GM10248 (cell line): ENCODE results near the gene ARHGEF12.
A peak's percentile ranks its signal among the peaks of the same experiment; 100 is the strongest.

Experiments used
- CTCF ChIA-PET: fragments of 300-600 bp; sonication (Branson Sonifier 250); formaldehyde crosslinking; extraction: SDS; loops from one replicate; lab custom pipeline; 2021; ENCODE audit warnings: antibody characterized with exemption; lab: Yijun Ruan, JAX
- POLR2A ChIA-PET: fragments of 350-650 bp; sonication (Branson Sonifier 250); formaldehyde crosslinking; extraction: SDS; loops from one replicate; lab custom pipeline; 2020; ENCODE audit warnings: antibody characterized with exemption; lab: Yijun Ruan, JAX
- DNase-seq: peaks from one replicate; pipeline ENCODE4 v3.0.0; 2012; ENCODE audit errors: extremely low spot score
- CTCF ChIP-seq: IDR thresholded peaks from 2 replicates; pipeline ENCODE4 v1.5.1; 2012; ENCODE audit warnings: mild to moderate bottlenecking, low read depth; ENCODE audit errors: extremely low read depth, missing control alignments, control extremely low read depth

ARHGEF12 gene

GRCh38 chr11:120295099-120295498, 41.1 kb upstream of the ARHGEF12 start:
- ChIA-PET CTCF (interaction anchor here (1.2 to 18.0 kb wide), 2 partner anchors 8 to 55 kb away, joined by 12 to 792 read pairs; partner anchors contain the start of gene POU2F3), POLR2A (no interaction called here)
- no peak for DNase-seq
- no peak for TF ChIP-seq CTCF

- no peak for TF ChIP-seq CTCF
- ChIA-PET CTCF (interaction anchor here (0.9 to 18.0 kb wide), 4 partner anchors 7 to 125 kb away, joined by 3 to 792 read pairs (median 64); partner anchors contain the start of gene POU2F3), POLR2A (no interaction called here)
- no peak for DNase-seq
Measured at GRCh38 chr11:120296554-120296953, 39.7 kb upstream of the ARHGEF12 start.

- ChIA-PET POLR2A (no interaction called here), CTCF (interaction anchor here (0.8 to 18.0 kb wide), 7 partner anchors 9 to 132 kb away, joined by 3 to 792 read pairs (median 66); partner anchors contain the start of gene POU2F3)
- TF ChIP-seq CTCF = no peak
- DNase-seq = no peak
Measured at GRCh38 chr11:120298461-120298860, 37.8 kb upstream of the ARHGEF12 start.

GRCh38 chr11:120302001-120302805, 34.0 kb upstream of the ARHGEF12 start:
- CTCF ChIA-PET = interaction anchor here (1.0 to 18.0 kb wide), 37 partner anchors 8 to 746 kb away, joined by 3 to 792 read pairs (median 6); partner anchors contain the start of genes NECTIN1, POU2F3 and TLCD5
- POLR2A ChIA-PET = no interaction called here
- no peak for TF ChIP-seq CTCF
- DNase-seq = no peak

- ChIA-PET POLR2A (interaction anchor here (0.6 kb wide), 1 partner anchor 1671 kb away, joined by 3 read pairs; no protein-coding TSS in a partner anchor), CTCF (interaction anchor here (0.7 to 18.0 kb wide), 39 partner anchors 9 to 745 kb away, joined by 3 to 792 read pairs (median 6); partner anchors contain the start of genes NECTIN1, POU2F3 and TLCD5)
- peak; percentile 82 for DNase-seq
- TF ChIP-seq CTCF = peak; percentile 92
Measured at GRCh38 chr11:120303004-120303637, 33.1 kb upstream of the ARHGEF12 start.

GRCh38 chr11:120304526-120304925, 31.7 kb upstream of the ARHGEF12 start:
- TF ChIP-seq CTCF = no peak
- ChIA-PET CTCF (interaction anchor here (0.9 to 18.0 kb wide), 12 partner anchors 12 to 133 kb away, joined by 3 to 792 read pairs (median 14); partner anchors contain the start of genes POU2F3 and TLCD5), POLR2A (no interaction called here)
- peak; percentile 61 for DNase-seq
